Putamen (tissue), 1 donor: Measurements from ENCODE around the gene TEX11.
"Not testable (repeated sequence)": the region's sequence is repeated elsewhere in the genome, so short reads cannot be mapped to it uniquely, and the experiment has no call there.

Source experiments
- DNase-seq: peaks from one replicate; pipeline ENCODE4 v3.0.0-alpha.2; 2016; ENCODE audit warnings: low spot score

TEX11 gene

DNA sequence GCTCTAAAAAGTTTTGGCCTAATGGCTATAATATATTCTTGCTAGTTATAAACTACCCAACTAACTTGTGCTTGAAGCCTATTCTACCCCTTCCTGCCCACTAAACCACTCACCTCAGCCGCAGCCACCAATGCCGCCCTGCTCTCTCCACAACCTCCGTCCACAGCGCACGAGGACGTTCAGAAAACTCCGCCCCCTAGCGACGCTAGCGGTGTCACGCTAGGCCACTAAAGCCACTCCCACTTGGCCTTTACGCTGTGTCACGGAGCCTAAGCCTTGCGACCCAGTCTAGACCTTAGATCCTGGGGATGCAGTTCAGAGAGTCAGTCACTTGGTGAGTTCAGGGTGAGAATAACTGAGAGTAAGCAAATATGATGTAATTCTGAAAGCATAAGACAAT, at the start of gene TEX11:
TSS of gene TEX11 (minus strand) at position 171 of the 400 bp plus-strand sequence. CDS start 922 bp downstream, outside the sequence.
- no peak for DNase-seq

DNA sequence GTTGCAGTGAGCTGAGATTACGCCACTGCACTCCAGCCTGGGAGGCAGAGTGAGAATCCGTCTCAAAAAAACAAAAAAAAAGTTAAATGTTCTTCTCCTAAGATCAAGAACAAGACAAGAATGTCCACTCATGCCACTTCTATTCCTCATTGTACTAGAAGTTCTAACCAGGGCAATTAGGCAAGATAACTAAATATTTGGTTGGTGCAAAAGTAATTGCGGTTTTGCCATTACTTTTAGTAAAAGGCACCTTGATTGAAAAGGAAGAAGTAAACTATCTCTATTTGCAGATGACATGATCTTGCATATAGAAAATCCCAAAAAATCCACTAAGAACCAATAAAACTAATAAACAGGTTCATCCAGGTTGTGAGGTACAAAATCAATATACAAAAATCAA, 46.4 kb upstream of the TEX11 start:
- DNase-seq: no peak

DNA sequence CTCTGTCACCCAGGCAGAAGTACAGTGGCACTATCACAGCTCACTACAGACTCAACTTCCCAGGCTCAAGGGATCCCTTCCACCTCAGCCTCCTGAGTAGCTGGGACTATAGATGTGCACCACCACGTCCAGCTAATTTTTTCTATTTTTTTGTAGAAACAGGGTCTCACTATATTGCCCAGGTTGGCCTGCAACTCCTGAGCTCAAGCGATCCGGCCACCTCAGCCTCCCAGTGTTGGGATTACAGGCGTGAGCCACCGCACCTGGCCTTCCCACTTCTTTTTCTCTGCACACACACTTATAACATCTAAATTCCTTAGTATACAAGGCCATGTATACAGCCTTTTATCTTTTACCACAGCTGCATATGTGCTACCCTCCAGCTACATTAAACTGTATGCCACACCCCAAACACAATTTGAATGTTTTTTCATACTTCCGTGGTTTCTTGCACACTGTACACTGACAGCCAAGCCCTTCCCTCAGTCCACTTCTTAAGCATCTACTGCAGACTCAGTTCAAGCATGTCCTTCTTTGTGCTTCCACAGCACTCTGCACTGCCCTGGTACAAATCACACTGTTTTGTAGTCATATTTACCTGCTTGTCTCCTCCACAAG, 15.9 kb upstream of the TEX11 start:
- DNase-seq: no peak

DNA sequence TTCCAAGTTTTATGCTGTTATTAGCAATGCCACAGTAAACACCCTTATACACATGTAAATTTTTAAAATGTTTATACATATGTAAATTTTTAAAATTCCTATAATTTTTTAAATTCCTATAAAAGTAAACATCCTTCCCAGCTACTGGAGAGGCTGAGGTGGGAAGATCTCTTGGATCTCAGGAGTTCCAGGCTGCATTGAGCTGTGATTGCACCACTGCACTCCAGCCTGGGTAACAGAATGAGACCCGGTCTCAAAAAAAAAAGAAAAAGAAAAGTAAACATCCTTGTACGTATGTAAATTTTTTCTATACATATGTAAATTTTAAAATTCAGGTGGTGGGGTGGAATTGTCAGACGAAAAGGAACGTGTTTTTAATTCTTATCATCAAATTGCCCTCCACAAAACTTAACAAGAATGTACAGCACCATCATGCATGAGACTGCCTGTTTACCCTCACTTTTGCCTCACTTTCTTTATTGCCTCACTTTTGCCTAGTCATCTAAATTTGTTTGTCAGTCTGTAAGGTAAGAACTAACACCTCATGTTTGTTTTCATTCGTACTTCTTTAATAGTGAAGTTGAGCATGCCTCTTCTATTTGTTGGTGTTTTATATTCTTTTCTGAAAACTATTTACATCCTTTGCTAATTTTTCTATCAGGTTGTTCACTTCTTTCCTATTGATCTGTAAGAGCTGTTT, 14.4 kb upstream of the TEX11 start:
- DNase-seq: no peak

DNA sequence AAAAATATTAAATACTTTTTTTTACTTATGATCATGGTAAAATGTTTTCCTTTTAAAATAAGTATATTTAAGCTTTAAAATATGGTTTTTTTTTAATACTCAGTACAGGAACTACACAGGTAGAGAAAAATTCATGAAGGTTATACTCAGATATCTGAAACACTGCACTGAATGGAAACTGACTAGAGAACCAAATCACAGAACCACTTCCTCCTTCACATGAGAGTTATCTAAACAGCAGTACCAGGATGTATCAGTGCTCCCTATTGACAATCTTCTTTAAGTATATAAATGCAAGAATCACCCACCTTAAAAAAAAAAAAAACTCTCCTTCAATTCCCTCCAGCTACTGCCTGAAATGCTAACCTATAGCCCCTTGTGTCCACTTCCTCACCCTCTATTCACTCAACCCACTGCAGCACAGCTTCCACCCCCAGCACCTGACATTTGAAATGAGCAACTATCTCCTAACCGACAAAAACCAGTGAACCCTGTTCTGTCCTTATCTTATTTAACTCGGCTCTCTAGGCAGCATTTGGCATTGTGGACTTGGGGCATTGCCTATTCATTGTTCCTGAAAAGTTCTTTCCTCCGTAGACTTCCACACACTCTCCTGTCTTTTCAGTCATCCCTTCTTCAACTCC, 13.3 kb upstream of the TEX11 start:
- DNase-seq: no peak

DNA sequence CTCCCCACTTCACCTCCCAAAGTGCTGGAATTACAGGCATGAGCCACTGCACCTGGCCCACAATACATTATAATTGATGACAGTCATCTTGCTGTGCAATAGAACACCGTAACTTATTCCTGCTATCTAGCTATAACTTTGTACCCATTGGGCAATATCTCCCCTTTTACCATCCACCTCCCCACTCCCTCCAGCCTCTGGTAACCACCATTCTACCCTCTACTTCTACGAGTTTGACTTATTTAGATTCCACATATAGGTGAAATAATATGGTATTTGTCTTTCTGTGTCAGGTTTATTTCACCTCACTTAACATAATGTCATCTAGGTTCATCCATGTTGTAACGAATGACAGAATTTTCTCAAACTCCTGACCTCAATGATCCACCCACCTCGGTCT, 8.2 kb upstream of the TEX11 start:
- DNase-seq: no peak

DNA sequence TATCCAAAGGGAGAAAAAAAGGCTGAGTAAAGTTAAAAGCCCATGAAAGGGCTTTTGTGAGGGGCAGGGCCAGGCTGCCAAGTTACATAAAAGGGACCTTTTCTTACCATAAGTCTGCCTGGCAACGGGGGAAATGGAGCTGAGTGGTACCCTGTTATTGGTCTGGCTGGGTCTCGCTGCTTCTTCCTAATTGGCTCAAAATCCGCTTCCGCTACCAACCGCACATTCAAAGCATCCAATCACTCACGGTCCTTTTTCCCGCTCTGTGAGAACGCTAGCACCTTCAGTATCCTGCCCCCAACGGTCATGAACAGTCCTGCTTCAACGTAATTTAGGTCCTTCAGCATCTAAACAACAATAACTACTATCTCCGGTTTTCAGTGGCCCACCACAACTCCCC, 611 bp downstream of the TEX11 start:
- no peak for DNase-seq

DNA sequence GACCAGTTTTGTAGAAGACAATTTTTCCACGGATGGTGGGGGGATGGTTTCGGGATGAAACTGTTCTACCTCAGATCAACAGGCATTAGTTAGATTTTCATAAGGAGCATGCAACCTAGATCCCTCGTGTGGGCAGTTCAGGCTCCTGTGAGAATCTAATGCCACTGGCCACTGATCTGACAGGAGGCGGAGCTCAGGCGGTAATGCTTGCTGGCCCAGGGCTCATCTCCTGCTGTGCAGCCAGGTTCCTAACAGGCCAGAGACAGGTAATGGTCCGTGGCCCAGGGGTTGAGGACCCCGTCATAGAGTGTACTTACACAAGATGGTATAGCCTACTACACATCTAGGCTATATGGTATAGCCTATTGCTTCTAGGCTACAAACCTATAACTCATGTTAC, 7.0 kb downstream of the TEX11 start:
- no peak for DNase-seq

DNA sequence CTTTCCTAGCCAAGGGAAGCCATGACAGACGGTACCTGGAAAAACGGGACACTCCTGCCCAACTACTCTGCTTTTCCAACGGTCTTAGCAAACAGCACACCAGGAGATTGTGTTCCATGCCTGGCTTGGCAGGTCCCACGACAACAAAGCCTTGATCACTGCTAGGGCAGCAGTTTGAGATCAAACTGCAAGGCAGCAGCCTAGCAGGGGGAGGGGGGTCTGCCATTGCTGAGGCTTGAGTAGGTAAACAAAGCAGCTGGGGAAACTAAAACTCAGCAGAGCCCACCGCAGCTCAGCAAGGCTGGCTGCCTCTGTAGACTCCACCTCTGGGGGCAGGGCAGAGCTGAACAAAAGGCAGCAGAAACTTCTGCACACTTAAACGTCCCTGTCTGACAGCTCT, 18.1 kb downstream of the TEX11 start:
- DNase-seq: not testable (repeated sequence)

DNA sequence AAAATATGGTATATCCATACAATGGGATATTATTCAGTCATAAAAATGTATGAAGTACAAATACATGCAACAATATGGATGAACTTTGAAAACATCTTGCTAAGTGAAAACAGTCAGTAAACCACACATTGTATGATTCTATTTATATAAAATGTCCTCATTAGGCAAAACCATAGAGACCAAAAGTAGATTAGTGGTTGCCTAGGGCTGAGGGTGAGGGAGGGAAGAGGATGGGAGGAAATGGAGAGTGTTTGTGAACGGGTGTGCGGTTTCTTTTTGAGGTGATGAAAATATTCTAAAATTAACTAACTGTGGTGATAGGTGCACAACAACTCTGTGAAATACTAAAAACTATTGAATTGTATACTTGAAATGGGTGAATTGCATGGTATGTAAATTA, 29.6 kb downstream of the TEX11 start:
- no peak for DNase-seq

DNA sequence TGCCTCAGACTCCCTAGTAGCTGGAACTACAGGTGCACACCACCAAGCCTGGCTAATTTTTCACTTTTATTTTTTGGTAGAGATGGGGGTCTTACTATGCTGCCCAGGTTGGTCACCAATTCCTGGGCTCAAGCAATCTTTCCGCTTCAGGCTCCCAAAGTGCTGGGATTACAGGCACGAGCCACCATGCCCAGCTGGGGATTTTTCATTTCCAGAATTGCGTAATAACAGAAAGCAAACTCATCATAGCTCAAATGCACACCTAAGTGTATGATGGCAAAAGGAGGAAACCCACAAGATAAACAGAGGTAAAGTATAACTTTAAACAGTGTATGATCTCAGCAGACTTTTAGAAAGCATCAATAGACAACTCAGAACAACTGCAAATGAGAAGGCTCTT, 56.2 kb downstream of the TEX11 start:
- DNase-seq: no peak

DNA sequence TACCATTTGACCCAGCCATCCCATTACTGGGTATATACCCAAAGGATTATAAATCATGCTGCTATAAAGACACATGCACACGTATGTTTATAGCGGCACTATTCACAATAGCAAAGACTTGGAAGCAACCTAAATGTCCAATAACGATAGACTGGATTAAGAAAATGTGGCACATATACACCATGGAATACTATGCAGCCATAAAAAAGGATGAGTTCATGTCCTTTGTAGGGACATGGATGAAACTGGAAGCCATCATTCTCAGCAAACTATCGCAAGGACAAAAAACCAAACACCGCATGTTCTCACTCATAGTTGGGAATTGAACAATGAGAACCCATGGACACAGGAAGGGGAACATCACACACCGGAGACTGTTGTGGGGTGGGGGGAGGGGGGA, 64.4 kb downstream of the TEX11 start:
- DNase-seq: not testable (repeated sequence)

DNA sequence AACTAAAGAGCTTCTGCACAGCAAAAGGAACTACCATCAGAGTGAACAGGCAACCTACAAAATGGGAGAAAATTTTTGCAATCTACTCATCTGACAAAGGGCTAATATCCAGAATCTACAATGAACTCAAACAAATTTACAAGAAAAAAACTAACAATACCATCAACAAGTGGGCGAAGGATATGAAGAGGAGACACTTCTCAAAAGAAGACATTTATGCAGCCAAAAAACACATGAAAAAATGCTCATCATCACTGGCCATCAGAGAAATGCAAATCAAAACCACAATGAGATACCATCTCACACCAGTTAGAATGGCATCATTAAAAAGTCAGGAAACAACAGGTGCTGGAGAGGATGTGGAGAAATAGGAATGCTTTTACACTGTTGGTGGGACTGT, 64.9 kb downstream of the TEX11 start:
- not testable (repeated sequence) for DNase-seq

DNA sequence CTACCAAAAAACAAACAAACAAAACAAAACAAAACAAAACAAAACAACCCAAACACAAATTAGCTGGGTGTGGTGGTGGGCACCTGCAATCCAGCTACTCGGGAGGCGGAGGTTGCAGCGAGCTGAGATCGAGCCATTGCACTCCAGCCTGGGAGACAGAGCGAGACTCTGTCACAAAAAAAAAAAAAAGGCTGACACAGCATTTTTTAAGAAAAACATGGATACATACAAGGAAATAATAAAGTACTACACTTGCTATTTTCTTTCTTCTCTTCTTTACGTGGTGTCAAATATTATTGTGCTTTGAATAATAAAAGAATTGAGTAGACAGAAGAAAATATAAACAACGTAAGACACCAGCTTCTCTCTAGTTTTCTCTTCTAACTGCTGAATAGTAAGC, 73.9 kb downstream of the TEX11 start:
- no peak for DNase-seq

DNA sequence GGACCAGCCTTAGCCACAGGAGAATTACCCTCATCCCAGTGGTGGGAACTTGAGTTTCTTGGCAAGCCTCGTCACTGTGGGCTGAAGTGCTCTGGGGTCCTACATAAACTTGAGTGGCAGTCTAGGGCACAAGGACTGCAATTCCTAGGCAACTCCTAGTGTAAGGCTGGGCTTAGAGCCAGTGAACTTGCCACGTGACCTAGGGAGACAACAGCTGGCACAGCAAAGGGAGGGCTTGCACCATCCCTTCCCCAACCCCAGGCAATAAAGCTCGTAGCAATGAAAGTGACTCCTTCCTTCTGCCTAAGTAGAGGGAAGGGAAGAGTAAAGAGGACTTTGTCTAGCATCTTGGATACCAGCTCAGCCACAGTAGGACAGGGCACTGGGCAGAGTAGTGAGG, 81.8 kb downstream of the TEX11 start:
- no peak for DNase-seq

DNA sequence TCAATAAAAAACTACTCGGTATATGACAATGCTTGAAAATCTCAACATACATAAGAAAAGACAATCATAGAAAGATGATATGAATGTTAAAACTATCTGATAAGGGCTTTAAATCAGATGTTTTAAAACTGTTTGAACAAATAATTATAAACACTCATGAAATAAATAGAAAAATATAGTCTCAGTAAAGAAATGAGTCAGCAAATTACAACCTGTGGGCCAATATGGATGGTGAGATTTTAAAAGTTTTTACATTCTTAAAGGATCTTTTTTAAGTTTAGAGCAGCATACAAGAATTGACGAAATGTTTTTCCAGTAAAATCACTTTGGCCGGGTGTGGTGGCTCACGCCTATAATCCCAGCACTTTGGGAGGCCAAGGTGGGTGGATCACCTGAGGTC, 83.1 kb downstream of the TEX11 start:
- no peak for DNase-seq

DNA sequence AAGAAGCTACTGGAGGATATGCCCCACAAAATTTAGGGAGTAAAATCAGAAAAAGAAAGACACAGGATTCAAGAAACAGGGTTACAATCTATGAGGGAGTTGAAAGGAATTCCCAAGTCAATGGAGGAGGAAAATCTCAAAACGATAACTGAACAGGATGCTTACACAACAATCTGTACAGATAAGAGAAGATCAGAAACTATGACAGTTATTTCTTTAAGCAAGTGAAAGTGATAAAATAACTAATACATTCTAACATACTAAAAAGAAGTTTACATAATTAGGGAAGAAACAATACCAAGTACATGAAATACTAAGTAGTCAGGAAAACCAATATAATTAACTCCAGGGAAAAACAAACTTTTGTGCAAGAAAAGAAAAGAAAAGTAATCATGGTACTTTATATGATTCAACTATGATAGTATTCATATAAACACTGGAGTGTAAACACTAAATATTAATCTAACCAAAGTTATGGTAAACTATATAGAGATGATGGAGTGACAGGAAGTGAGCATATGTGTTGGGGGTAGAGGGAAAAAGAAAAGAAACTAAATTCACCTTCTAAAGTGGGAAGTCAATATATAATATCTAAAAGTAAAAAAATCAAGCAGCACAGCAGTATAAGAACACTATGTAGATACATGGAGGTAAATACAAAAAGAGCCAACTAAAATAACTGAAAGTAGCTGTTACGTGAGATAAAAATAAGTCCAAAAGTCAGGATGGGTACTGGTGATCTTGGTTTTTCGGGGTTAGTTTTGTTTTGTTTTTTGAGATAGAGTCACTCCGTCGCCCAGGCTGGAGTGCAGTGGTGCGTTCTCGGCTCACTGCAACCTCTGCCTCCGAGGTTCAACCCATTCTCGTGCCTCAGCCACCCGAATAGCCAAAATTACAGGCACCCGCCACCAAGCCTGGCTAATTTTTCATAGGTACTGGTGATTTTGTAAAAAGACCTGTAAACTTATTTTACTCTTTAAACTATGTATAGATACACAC, 99.3 kb downstream of the TEX11 start:
- DNase-seq: no peak

DNA sequence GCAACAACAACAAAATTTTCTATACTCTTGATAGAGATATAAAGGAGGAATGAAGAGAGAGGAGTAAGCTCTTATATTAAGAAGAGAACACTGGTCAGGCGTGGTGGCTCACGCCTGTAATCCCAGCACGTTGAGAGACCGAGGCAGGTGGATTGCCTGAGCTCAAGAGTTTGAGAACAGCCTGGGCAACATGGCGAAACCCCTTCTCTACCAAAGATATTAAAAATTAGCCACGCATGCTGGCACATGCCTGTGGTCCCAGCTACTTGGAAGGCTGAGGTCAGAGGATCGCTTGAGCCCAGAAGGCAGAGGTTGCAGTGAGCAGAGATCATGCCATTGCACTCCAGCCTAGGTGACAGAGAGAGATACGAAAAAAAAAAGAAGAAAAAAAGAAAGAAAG, 102.4 kb downstream of the TEX11 start:
- DNase-seq: no peak

DNA sequence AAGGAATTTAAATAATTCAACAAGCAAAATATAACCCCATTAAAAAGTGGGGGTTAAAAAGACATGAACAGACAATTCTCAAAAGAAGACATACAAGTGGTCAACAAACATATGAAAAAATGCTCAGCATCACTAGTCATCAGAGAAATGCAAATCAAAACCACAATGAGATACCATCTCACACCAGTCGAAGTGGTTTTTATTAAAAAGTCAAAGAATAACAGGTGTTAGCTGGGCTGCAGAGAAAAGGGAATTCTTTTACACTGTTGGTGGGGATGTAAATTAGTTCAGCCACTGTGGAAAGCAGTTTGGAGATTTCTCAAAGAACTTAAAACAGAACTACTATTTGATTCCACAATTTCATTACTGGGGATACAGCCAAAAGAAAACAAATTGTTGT, 111.8 kb downstream of the TEX11 start:
- DNase-seq: not testable (repeated sequence)

DNA sequence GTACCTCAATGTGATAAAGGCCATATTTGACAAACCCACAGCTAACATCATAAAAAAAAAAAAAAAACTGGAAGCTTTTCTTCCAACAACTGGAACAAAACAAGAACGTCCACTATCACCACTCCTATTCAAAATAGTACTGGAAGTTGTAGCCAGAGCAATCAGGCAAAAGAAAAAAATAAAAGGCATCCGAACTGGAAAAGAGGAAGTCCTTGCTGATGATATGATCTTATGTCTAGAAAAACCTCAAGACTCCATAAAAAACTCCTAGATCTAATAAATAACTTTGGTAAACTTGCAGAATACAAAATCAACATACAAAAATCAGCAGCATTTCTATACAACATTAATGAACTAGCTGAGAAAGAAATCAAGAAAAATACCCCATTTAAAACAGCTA, 134.3 kb downstream of the TEX11 start:
- DNase-seq: no peak

DNA sequence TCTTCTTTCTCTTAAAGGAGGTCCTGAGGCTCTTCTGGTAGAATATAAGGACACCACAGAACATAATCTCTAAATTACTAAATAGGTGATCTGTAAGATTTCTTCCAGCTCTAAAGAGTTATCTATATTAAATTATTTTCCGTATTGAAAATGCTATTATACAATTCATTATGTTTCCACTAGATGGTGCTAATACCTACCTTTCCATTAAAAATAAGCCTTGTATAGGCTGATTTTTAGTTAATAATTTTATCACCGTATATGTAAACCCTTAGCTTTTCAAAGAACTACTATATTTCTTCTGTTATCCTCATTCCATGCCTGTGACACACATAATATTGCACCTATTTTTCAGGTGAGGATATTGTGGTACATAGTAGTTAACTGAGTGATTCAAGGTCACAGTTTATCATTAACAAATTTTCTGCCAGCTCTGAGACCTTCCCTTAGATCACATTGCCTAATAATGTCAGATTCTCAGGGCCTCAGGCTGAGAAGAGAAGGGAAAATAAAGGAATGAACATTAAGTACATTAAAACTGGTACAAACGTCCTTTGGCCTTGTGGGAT, 138.8 kb downstream of the TEX11 start:
- no peak for DNase-seq

DNA sequence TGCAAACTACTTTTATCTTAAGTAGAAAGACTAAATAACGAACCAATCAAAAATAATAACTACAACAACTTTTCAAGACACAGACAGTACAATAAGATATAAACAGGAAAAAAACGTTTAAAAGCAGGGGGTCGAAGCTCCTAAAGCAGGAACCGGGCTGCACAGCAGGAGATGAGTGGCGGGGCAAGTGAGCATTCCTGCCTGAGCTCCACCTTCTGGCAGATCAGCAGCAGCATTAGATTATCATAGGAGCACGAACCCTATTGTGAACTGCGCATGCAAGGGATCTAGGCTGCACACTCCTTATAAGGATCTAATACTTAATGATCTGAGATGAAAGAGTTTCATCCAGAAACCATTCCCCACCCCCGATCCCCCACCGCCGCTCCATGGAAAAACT, 146.2 kb downstream of the TEX11 start:
- DNase-seq: no peak
